Upper lobe of left lung (tissue), 6 donors: ENCODE measurements around the gene CATSPERB. TPM values are rescaled to one million over a fixed set of nuclear protein-coding genes. Genes with fewer than 3 reads are reported as not detected.

ENCODE experiments used
- ATAC-seq, 2 donors: fragments of 200-7000 bp; cut with Tn5 transposase; one replicate each; pipeline ENCODE4 v1.9.1; 2022; ENCODE audit warnings: mild to moderate bottlenecking in 2 of 2, moderate library complexity in 2 of 2; ENCODE audit not compliant: low FRiP score in 2 of 2
- DNase-seq, 2 donors: peaks; one replicate each; pipeline ENCODE4 v3.0.0-alpha.2; 2019 to 2020
- H3K27ac ChIP-seq, 4 donors: fragments of 200-600 bp; sonication (generic); one replicate each; pipeline ENCODE4 v1.5.1; 2016 to 2019
- H3K27me3 ChIP-seq, 4 donors: fragments of 200-600 bp; sonication (generic); one replicate each; pipeline ENCODE4 v1.5.1; 2017 to 2019
- H3K36me3 ChIP-seq, 4 donors: fragments of 200-600 bp; sonication (generic); one replicate each; pipeline ENCODE4 v1.5.1; 2016 to 2019
- H3K4me1 ChIP-seq, 4 donors: fragments of 200-600 bp; sonication (generic); one replicate each; pipeline ENCODE4 v1.5.1; 2018 to 2019
- H3K4me3 ChIP-seq, 4 donors: fragments of 200-600 bp; sonication (generic); one replicate each; pipeline ENCODE4 v1.5.1; 2017 to 2019; ENCODE audit warnings: mild to moderate bottlenecking in 2 of 4, moderate library complexity in 1 of 4
- H3K9me3 ChIP-seq, 4 donors: fragments of 200-600 bp; sonication (generic); one replicate each; pipeline ENCODE4 v1.5.1; 2018 to 2019
- CTCF ChIP-seq, 6 experiments: fragments of 450-650 bp in 4 of 6; fragments of 200-600 bp in 2 of 6; sonication (generic) in 2 of 6; IDR thresholded peaks; one replicate each; pipeline ENCODE4 v1.5.1; 2016 to 2019; ENCODE audit warnings: antibody characterized with exemption in 6 of 6
- EP300 ChIP-seq, 4 donors: sonication (generic); formaldehyde crosslinking; IDR thresholded peaks; one replicate each; pipeline ENCODE4 v1.5.1; 2017; ENCODE audit warnings: antibody characterized with exemption in 4 of 4, control low read depth in 2 of 4
- POLR2A ChIP-seq, 4 donors: fragments of 450-650 bp; IDR thresholded peaks; one replicate each; pipeline ENCODE4 v1.5.1; 2016 to 2017; ENCODE audit warnings: antibody characterized with exemption in 4 of 4, mild to moderate bottlenecking in 2 of 4
- POLR2AphosphoS5 ChIP-seq, 2 donors: sonication (generic); formaldehyde crosslinking; IDR thresholded peaks; one replicate each; pipeline ENCODE4 v1.5.1; 2017; ENCODE audit warnings: antibody characterized with exemption in 2 of 2
- WGBS, 2 donors: methylation state at CpG; one replicate each; pipeline ENCODE4 v1.1.5; 2017 to 2018; 5-methylcytosine and 5-hydroxymethylcytosine counted together
- total RNA-seq, 6 donors: library from RNA; depleted of rRNA in 4 of 6; stranded (reverse); fragments of >200 nt in 4 of 6; gene quantifications; one replicate each; pipeline versions ENCODE4 v1.1.0 to v1.2.1, GENCODE V29; 2016 to 2021
- donor health status: DM: no; HTN: no; CAD: no; lungs with moderate emphysema.
- donor health status: DM: no; HTN: yes; CAD: no; lungs with severe emphysema.

CATSPERB gene
- total RNA-seq, 6 donors from 2014 or later, result 0.63 to 16.8 (median 3.9) TPM

- ATAC-seq (no peak), DNase-seq (no peak)
- no peak overlapping the region for H3K27ac ChIP-seq
- no peaks in the 10 kb centered on the region for H3K36me3 ChIP-seq
- H3K4me3 ChIP-seq, result no peak overlapping the region
- no peaks in the 10 kb centered on the region for H3K9me3 ChIP-seq
- WGBS, 2 donors, result 45 to 47% methylated on average over 2 of the region's 2 CpGs
- no peak for TF ChIP-seq EP300 (IDR thresholded peaks at IDR 0.05)
- no peak for TF ChIP-seq CTCF (IDR thresholded peaks at IDR 0.05)
- no peak for TF ChIP-seq POLR2AphosphoS5 (IDR thresholded peaks at IDR 0.05)
- TF ChIP-seq POLR2A (IDR thresholded peaks at IDR 0.05), result no peak
- no peaks in the 10 kb centered on the region for H3K4me1 ChIP-seq
- H3K27me3 ChIP-seq, result no peaks in the 10 kb centered on the region
Observed at GRCh38 chr14:91614187-91614586, 117.7 kb downstream of the CATSPERB start.

GRCh38 chr14:91613459-91614112 lies 118.3 kb downstream of the CATSPERB start:
- DNase-seq (no peak), ATAC-seq (no peak)
- H3K4me1 ChIP-seq, result no peaks in the 10 kb centered on the region
- 90 to 91% methylated on average over 6 of the region's 6 CpGs for WGBS, 2 donors
- H3K4me3 ChIP-seq, result no peak overlapping the region
- no peak overlapping the region for H3K27ac ChIP-seq
- no peaks in the 10 kb centered on the region for H3K36me3 ChIP-seq
- TF ChIP-seq POLR2AphosphoS5 (IDR thresholded peaks at IDR 0.05), result no peak
- no peak for TF ChIP-seq POLR2A (IDR thresholded peaks at IDR 0.05)
- no peak for TF ChIP-seq EP300 (IDR thresholded peaks at IDR 0.05)
- TF ChIP-seq CTCF (IDR thresholded peaks at IDR 0.05), result no peak
- no peaks in the 10 kb centered on the region for H3K9me3 ChIP-seq
- no peaks in the 10 kb centered on the region for H3K27me3 ChIP-seq

DNA sequence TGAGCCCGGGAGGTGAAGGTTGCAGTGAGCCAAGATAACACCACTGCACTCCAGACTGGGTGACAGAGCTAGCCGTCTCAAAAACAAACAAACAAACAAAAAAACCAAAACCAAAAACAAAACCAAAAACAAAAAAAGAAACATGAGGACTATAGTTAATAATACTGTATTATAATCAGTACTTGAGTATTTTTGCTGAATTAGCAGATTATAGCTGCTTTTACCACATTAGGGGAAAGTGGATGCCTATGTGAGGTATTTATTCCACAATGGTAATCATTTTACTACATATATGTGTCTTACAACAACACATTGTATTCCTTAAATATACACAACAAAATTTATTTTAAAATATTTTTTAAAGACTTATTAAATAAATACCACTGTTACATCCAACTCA lies 120.4 kb downstream of the CATSPERB start:
- Histone ChIP-seq H3K4me3 (no peak overlapping the region), H3K27me3 (no peaks in the 10 kb centered on the region), H3K4me1 (no peaks in the 10 kb centered on the region), H3K27ac (no peak overlapping the region), H3K36me3 (no peaks in the 10 kb centered on the region), H3K9me3 (no peaks in the 10 kb centered on the region)
- ATAC-seq (no peak), DNase-seq (no peak)
- 49 to 95% methylated on average over 2 of the region's 2 CpGs for WGBS, 2 donors
- TF ChIP-seq POLR2A (IDR thresholded peaks at IDR 0.05) (no peak), EP300 (IDR thresholded peaks at IDR 0.05) (no peak), CTCF (IDR thresholded peaks at IDR 0.05) (no peak), POLR2AphosphoS5 (IDR thresholded peaks at IDR 0.05) (no peak)

DNA sequence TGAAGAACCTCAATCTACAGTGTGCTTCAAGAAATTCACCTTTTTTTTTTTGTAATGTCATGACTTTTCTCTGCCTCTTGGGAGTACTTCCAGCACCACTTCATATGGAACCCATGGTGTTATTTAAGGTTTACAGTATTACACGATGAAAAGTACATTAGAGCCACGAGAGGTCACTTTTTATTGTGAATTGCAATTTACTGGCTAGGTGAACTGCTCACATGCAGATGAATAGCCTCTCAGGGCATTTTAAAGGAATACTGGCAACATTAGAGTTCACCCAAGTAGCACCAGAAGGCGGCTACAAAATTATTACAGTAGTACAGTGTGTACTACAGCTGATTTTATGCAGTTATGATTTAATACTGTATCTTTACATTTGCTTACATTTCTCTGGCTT lies 122.7 kb downstream of the CATSPERB start:
- H3K9me3 ChIP-seq, result no peaks in the 10 kb centered on the region
- no peaks in the 10 kb centered on the region for H3K36me3 ChIP-seq
- H3K4me3 ChIP-seq, result no peak overlapping the region
- DNase-seq (no peak), ATAC-seq (no peak)
- H3K27me3 ChIP-seq, result no peaks in the 10 kb centered on the region
- no peaks in the 10 kb centered on the region for H3K4me1 ChIP-seq
- no peak overlapping the region for H3K27ac ChIP-seq
- no peak for TF ChIP-seq CTCF (IDR thresholded peaks at IDR 0.05)
- TF ChIP-seq EP300 (IDR thresholded peaks at IDR 0.05), result no peak
- TF ChIP-seq POLR2AphosphoS5 (IDR thresholded peaks at IDR 0.05), result no peak
- TF ChIP-seq POLR2A (IDR thresholded peaks at IDR 0.05), result no peak
- 68 to 81% methylated on average over 3 of the region's 3 CpGs for WGBS, 2 donors
